ENCODE data around the gene SDHAF3.

Gene SDHAF3

DNA sequence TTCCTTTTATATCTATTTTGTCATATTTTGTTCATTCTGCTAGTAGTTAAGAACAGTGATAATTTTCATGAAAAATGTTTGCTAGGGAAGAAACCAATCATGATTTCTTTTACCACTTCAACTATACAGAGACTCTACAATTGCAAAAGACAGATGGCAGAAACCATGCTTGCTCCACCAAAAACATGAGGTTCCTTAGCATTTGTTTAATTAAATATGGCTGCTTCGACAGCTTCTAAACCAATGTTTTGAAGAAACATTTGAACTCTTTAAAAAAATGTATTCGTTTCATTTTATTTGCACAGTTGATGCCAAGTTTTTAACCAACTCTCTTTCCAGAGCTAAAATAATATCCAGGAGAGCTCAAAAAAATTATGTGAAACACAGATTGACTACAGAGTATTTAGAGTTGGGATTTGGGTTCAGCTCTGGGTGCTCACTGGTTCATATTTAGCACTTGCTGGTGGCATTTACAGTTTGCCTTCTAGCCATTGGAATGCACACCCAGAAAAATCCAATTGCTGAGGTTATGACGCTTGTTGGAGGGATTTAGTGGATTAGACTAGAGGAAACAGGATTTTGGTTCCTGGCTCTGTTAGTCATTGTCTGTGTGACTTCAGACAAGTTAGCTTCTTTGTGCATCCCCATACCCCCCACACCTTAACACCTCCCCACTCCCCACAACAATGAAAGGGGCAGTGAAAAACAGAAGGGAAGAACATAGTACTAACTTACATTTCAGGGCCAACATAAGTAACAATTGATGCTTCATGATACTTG, 35.8 kb upstream of the SDHAF3 start:
- H2AFZ ChIP-seq = no peak overlapping the region
- no peak overlapping the region for H3K4me3 ChIP-seq (ENCODE audit: low read depth, low read length)
- H3K79me2 ChIP-seq = no peaks in the 10 kb centered on the region
- H3K27ac ChIP-seq = no peak overlapping the region
- no peaks in the 10 kb centered on the region for H3K9me3 ChIP-seq (ENCODE audit: control insufficient read depth, low read length)
- H3K9ac ChIP-seq = no peak overlapping the region
- no peaks in the 10 kb centered on the region for H3K4me1 ChIP-seq
- H3K27me3 ChIP-seq (ENCODE audit: control insufficient read depth, insufficient read depth, low read length) = no peaks in the 10 kb centered on the region
- H3K4me2 ChIP-seq (ENCODE audit: low read length) = no peak overlapping the region
- TF ChIP-seq, protein P1, sequence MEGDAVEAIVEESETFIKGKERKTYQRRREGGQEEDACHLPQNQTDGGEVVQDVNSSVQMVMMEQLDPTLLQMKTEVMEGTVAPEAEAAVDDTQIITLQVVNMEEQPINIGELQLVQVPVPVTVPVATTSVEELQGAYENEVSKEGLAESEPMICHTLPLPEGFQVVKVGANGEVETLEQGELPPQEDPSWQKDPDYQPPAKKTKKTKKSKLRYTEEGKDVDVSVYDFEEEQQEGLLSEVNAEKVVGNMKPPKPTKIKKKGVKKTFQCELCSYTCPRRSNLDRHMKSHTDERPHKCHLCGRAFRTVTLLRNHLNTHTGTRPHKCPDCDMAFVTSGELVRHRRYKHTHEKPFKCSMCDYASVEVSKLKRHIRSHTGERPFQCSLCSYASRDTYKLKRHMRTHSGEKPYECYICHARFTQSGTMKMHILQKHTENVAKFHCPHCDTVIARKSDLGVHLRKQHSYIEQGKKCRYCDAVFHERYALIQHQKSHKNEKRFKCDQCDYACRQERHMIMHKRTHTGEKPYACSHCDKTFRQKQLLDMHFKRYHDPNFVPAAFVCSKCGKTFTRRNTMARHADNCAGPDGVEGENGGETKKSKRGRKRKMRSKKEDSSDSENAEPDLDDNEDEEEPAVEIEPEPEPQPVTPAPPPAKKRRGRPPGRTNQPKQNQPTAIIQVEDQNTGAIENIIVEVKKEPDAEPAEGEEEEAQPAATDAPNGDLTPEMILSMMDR (IDR thresholded peaks at IDR 0.05) = no peak
- no peaks in the 10 kb centered on the region for H3K36me3 ChIP-seq (ENCODE audit: control insufficient read depth, insufficient read depth, low read length)

DNA sequence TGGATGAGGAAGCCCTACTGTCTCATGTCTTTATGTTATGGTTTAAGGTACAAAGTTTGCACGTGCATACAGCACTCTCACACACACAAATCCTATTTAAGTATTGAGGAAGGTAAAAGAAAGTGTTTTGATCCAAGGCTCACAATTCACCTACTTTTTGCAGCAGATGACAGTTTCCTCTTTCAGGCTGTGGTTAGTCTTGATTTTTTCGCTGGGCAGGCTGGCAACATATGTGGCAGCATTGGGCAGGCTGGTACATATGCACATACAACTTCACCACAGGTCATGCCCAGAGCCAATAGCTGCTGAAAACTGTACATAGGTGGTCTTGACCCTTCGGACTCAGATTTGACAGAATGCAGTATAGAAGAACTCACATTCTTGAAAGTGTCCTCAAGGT, 29.1 kb upstream of the SDHAF3 start:
- no peaks in the 10 kb centered on the region for H3K27me3 ChIP-seq (ENCODE audit: control insufficient read depth, insufficient read depth, low read length)

DNA sequence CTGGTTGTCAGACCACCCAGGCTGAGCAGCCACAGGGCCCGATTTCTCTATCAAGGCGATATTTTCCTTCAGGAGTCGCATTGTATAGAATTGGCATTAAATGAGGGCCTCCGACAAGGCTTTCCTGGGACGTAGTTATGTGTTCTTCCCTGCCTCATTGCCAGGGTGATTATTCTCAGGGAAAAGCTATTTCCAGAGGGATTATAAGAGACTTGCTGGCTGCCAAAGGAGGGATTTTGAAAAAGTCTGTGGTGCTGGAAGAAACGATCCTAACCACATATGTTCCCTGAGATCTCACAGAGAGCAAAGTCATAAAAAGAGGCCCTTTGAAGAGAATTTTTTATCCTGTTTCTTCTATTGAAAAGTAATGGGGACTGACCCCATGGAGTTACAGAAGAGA, 27.7 kb upstream of the SDHAF3 start:
- TF ChIP-seq, protein P1 (IDR thresholded peaks at IDR 0.05) = no peak
- no peaks in the 10 kb centered on the region for H3K79me2 ChIP-seq
- no peak overlapping the region for H3K27ac ChIP-seq
- no peak overlapping the region for H2AFZ ChIP-seq
- H3K36me3 ChIP-seq (ENCODE audit: control insufficient read depth, insufficient read depth, low read length) = no peaks in the 10 kb centered on the region
- no peaks in the 10 kb centered on the region for H3K4me1 ChIP-seq
- no peak overlapping the region for H3K4me2 ChIP-seq (ENCODE audit: low read length)
- H3K27me3 ChIP-seq (ENCODE audit: control insufficient read depth, insufficient read depth, low read length) = no peaks in the 10 kb centered on the region
- H3K9ac ChIP-seq = no peak overlapping the region
- H3K9me3 ChIP-seq (ENCODE audit: control insufficient read depth, low read length) = no peaks in the 10 kb centered on the region
- no peak overlapping the region for H3K4me3 ChIP-seq (ENCODE audit: low read depth, low read length)

More for the DNA sequence above, 29.1 kb upstream of the SDHAF3 start:
- no peak overlapping the region for H2AFZ ChIP-seq
- no peak overlapping the region for H3K4me3 ChIP-seq (ENCODE audit: low read depth, low read length)
- no peaks in the 10 kb centered on the region for H3K36me3 ChIP-seq (ENCODE audit: control insufficient read depth, insufficient read depth, low read length)
- H3K79me2 ChIP-seq = no peaks in the 10 kb centered on the region
- no peak overlapping the region for H3K27ac ChIP-seq
- no peaks in the 10 kb centered on the region for H3K9me3 ChIP-seq (ENCODE audit: control insufficient read depth, low read length)
- H3K4me1 ChIP-seq = no peaks in the 10 kb centered on the region
- TF ChIP-seq, protein P1 (IDR thresholded peaks at IDR 0.05) = no peak
- no peak overlapping the region for H3K4me2 ChIP-seq (ENCODE audit: low read length)
- no peak overlapping the region for H3K9ac ChIP-seq

DNA sequence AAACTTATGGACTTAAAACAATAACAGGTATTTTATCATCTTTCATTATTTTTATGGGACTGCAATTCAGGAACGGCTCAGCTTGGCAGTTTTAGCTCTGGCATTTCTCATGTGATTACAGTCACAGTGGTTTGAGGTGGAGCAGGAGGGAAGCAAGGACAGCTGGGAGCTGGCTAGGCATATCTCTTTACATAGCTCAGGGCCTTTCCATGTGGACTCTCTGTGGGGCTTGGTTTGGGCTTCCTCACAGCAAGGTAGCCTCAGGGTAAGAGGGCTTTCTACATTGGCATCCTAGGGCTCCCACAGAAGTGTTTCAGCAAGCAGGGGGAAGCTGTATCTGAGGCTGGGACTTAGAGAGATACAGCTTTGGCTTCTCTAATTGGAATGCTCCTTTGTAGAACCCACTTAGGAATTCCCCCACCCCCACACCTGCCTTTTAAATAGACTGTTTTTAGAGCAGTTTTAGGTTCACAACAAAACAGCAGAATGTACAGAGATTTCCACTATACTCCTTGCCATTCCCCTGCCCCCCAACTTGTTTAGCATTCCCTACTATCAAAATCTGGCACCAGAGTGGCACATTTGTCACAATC, 26.6 kb upstream of the SDHAF3 start:
- Histone ChIP-seq H3K27me3 (ENCODE audit: control insufficient read depth, insufficient read depth, low read length) (no peaks in the 10 kb centered on the region), H3K4me1 (no peaks in the 10 kb centered on the region), H3K4me3 (ENCODE audit: low read depth, low read length) (no peak overlapping the region), H3K9me3 (ENCODE audit: control insufficient read depth, low read length) (no peaks in the 10 kb centered on the region), H3K4me2 (ENCODE audit: low read length) (no peak overlapping the region), H3K27ac (no peak overlapping the region), H3K36me3 (ENCODE audit: control insufficient read depth, insufficient read depth, low read length) (no peaks in the 10 kb centered on the region), H3K79me2 (no peaks in the 10 kb centered on the region), H3K9ac (no peak overlapping the region), H2AFZ (no peak overlapping the region)
- TF ChIP-seq, protein P1 (IDR thresholded peaks at IDR 0.05) = no peak
